Measurements from ENCODE around the gene SMIM12.

SMIM12 gene

DNA sequence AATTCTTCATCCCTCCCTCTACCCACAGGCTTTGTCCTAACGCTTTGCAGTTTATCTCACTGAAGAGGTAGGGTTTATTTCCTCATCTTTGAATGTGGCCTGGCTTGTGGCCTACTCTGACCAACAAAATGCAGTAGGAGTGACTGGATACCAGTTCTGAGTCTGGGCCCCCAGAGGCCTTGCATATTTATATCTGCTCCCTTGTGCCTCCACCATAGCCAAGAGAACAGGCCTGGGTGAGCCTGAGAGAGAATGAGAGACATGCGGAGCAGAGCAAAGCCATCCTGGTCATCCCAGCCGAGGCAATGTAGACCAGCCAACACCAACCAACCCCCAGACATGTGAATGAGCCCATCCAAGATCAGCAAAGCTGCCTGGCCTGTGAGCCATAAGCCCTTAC lies 30.3 kb downstream of the SMIM12 start:
- H2BK12ac ChIP-seq (ENCODE audit: low read length) = no peak overlapping the region
- no peaks in the 10 kb centered on the region for H3K79me1 ChIP-seq (ENCODE audit: low read depth, low read length)
- no peak overlapping the region for H2BK15ac ChIP-seq (ENCODE audit: low read length)
- H3K18ac ChIP-seq (ENCODE audit: low read length) = no peak overlapping the region
- no peak overlapping the region for H3K4me3 ChIP-seq (ENCODE audit: low read length in 2 of 2)
- H3K4ac ChIP-seq (ENCODE audit: low read length) = no peak overlapping the region
- H4K91ac ChIP-seq (ENCODE audit: low read depth, low read length, poor library complexity) = no peak overlapping the region
- H2AFZ ChIP-seq (ENCODE audit: low read length) = no peak overlapping the region
- no peak overlapping the region for H4K8ac ChIP-seq (ENCODE audit: low read depth, low read length)
- no peak overlapping the region for H2BK120ac ChIP-seq (ENCODE audit: low read depth, low read length)
- H2BK5ac ChIP-seq (ENCODE audit: low read length) = no peak overlapping the region
- no peaks in the 10 kb centered on the region for H3K9me3 ChIP-seq (replicated peaks in 1 of 2; ENCODE audit: control insufficient read depth in 2 of 2, insufficient read depth in 1 of 2, low read depth in 1 of 2, low read length in 2 of 2)
- H2AK5ac ChIP-seq (ENCODE audit: low read depth, low read length) = no peak overlapping the region
- no peaks in the 10 kb centered on the region for H3K27me3 ChIP-seq (ENCODE audit: control insufficient read depth in 3 of 3, insufficient read depth in 3 of 3, low read depth in 1 of 3, low read length in 3 of 3)
- no CpG with 5 or more reads among the region's 3 CpGs for WGBS, 2 donors (ENCODE audit: extremely low coverage in 2 of 2, insufficient read length in 2 of 2, insufficient replicate concordance in 1 of 2)
- H3K36me3 ChIP-seq (replicated peaks in 1 of 2; ENCODE audit: control insufficient read depth in 2 of 2, insufficient read depth in 2 of 2, low read length in 2 of 2) = no peaks in the 10 kb centered on the region
- H3K23ac ChIP-seq (ENCODE audit: low read depth, low read length, poor library complexity) = no peak overlapping the region
- no peak overlapping the region for H3K27ac ChIP-seq (replicated peaks; ENCODE audit: low read length)
- no peak overlapping the region for H3K4me2 ChIP-seq (ENCODE audit: insufficient read depth, low read length, poor library complexity, severe bottlenecking)
- peaks cover 2 to 15% of the 10 kb centered on the region in 2 donors for H3K4me1 ChIP-seq (ENCODE audit: control insufficient read depth in 2 of 2, insufficient read depth in 1 of 2, low read depth in 1 of 2, low read length in 2 of 2)
- no peak overlapping the region for H3K9ac ChIP-seq (ENCODE audit: low read depth, low read length, poor library complexity)
- DNase-seq (ENCODE audit: low spot score) = no peak
- H3K14ac ChIP-seq (ENCODE audit: low read length) = no peak overlapping the region

DNA sequence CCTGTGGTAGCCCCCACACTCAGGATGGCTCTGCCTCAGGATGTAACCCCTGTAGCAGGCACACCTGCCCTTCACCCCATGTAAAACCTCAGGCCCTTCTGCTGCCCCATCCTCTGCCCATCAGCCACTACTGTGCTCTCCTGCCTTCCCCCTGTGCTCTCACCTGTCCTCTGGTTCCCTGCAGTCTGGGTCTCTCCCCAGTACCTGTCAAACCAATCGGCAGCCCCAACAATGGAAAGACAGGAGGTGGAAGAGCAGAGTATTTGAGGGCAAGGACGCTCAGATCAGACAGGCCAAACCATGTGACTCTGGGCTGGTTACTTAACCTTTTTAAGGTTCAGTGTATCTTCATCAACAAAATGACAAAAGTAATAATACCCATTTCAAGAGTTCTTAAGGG lies 30.9 kb downstream of the SMIM12 start:
- no CpG with 5 or more reads among the region's 2 CpGs for WGBS, 2 donors (ENCODE audit: extremely low coverage in 2 of 2, insufficient read length in 2 of 2, insufficient replicate concordance in 1 of 2)
- no peak for DNase-seq (ENCODE audit: low spot score)
- H3K9ac ChIP-seq (ENCODE audit: low read depth, low read length, poor library complexity) = no peak overlapping the region

DNA sequence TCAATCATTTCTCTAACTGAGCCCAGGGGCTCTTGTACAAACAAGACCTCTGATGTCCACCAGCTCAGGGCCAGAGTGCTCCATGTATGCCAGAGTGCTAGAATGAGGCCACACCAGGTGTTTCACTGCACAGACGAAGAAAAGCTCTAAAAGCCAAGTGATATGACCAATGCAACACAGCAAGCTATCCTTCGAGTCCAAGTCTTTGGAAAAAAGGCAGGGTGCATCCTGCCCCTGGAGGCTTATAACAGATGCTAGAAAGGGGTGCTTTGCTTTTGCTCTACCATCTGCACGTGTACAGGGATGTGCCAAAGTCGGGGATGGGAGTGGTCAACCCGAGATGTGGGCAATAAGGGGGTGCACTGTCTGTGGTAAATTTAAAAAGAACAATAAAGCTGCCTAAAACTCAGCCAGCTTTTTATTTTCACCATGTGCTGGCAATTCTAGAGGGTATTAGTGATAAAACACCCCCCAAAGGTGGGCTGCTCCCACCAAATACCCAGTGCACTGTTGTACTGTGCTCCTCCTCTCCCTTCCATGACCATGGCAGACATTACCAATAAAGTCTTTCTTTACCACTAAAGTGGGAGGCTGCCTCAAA lies 32.1 kb downstream of the SMIM12 start:
- Histone ChIP-seq H3K36me3 (replicated peaks in 1 of 2; ENCODE audit: control insufficient read depth in 2 of 2, insufficient read depth in 2 of 2, low read length in 2 of 2) (no peaks in the 10 kb centered on the region), H3K9ac (ENCODE audit: low read depth, low read length, poor library complexity) (no peak overlapping the region), H4K8ac (ENCODE audit: low read depth, low read length) (no peak overlapping the region), H3K4ac (ENCODE audit: low read length) (no peak overlapping the region), H3K9me3 (replicated peaks in 1 of 2; ENCODE audit: control insufficient read depth in 2 of 2, insufficient read depth in 1 of 2, low read depth in 1 of 2, low read length in 2 of 2) (peaks cover 0 to 4% of the 10 kb centered on the region in 2 donors), H3K4me3 (ENCODE audit: low read length in 2 of 2) (no peak overlapping the region), H3K27ac (replicated peaks; ENCODE audit: low read length) (no peak overlapping the region), H2BK12ac (ENCODE audit: low read length) (no peak overlapping the region), H3K4me2 (ENCODE audit: insufficient read depth, low read length, poor library complexity, severe bottlenecking) (no peak overlapping the region), H3K14ac (ENCODE audit: low read length) (no peak overlapping the region), H2AK5ac (ENCODE audit: low read depth, low read length) (no peak overlapping the region), H2BK120ac (ENCODE audit: low read depth, low read length) (no peak overlapping the region), H3K79me1 (ENCODE audit: low read depth, low read length) (no peaks in the 10 kb centered on the region), H3K18ac (ENCODE audit: low read length) (no peak overlapping the region), H4K91ac (ENCODE audit: low read depth, low read length, poor library complexity) (no peak overlapping the region), H2BK15ac (ENCODE audit: low read length) (no peak overlapping the region), H3K4me1 (ENCODE audit: control insufficient read depth in 2 of 2, insufficient read depth in 1 of 2, low read depth in 1 of 2, low read length in 2 of 2) (peaks cover 2 to 15% of the 10 kb centered on the region in 2 donors), H3K23ac (ENCODE audit: low read depth, low read length, poor library complexity) (no peak overlapping the region), H3K27me3 (ENCODE audit: control insufficient read depth in 3 of 3, insufficient read depth in 3 of 3, low read depth in 1 of 3, low read length in 3 of 3) (no peaks in the 10 kb centered on the region), H2BK5ac (ENCODE audit: low read length) (no peak overlapping the region), H2AFZ (ENCODE audit: low read length) (no peak overlapping the region)
- DNase-seq (ENCODE audit: low spot score) = no peak
- WGBS, 2 donors (ENCODE audit: extremely low coverage in 2 of 2, insufficient read length in 2 of 2, insufficient replicate concordance in 1 of 2) = no CpG with 5 or more reads among the region's 5 CpGs

More for the DNA sequence above, 30.9 kb downstream of the SMIM12 start:
- Histone ChIP-seq H3K27me3 (ENCODE audit: control insufficient read depth in 3 of 3, insufficient read depth in 3 of 3, low read depth in 1 of 3, low read length in 3 of 3) (no peaks in the 10 kb centered on the region), H4K91ac (ENCODE audit: low read depth, low read length, poor library complexity) (no peak overlapping the region), H3K79me1 (ENCODE audit: low read depth, low read length) (no peaks in the 10 kb centered on the region), H2AK5ac (ENCODE audit: low read depth, low read length) (no peak overlapping the region), H3K18ac (ENCODE audit: low read length) (no peak overlapping the region), H2BK5ac (ENCODE audit: low read length) (no peak overlapping the region), H2BK12ac (ENCODE audit: low read length) (no peak overlapping the region), H3K4me2 (ENCODE audit: insufficient read depth, low read length, poor library complexity, severe bottlenecking) (no peak overlapping the region), H2AFZ (ENCODE audit: low read length) (no peak overlapping the region), H2BK120ac (ENCODE audit: low read depth, low read length) (no peak overlapping the region), H3K9me3 (replicated peaks in 1 of 2; ENCODE audit: control insufficient read depth in 2 of 2, insufficient read depth in 1 of 2, low read depth in 1 of 2, low read length in 2 of 2) (peaks cover 0 to 4% of the 10 kb centered on the region in 2 donors), H2BK15ac (ENCODE audit: low read length) (no peak overlapping the region), H3K27ac (replicated peaks; ENCODE audit: low read length) (no peak overlapping the region), H3K36me3 (replicated peaks in 1 of 2; ENCODE audit: control insufficient read depth in 2 of 2, insufficient read depth in 2 of 2, low read length in 2 of 2) (no peaks in the 10 kb centered on the region), H3K4me1 (ENCODE audit: control insufficient read depth in 2 of 2, insufficient read depth in 1 of 2, low read depth in 1 of 2, low read length in 2 of 2) (peaks cover 2 to 15% of the 10 kb centered on the region in 2 donors), H4K8ac (ENCODE audit: low read depth, low read length) (no peak overlapping the region), H3K4ac (ENCODE audit: low read length) (no peak overlapping the region), H3K14ac (ENCODE audit: low read length) (no peak overlapping the region), H3K4me3 (ENCODE audit: low read length in 2 of 2) (no peak overlapping the region), H3K23ac (ENCODE audit: low read depth, low read length, poor library complexity) (no peak overlapping the region)

DNA sequence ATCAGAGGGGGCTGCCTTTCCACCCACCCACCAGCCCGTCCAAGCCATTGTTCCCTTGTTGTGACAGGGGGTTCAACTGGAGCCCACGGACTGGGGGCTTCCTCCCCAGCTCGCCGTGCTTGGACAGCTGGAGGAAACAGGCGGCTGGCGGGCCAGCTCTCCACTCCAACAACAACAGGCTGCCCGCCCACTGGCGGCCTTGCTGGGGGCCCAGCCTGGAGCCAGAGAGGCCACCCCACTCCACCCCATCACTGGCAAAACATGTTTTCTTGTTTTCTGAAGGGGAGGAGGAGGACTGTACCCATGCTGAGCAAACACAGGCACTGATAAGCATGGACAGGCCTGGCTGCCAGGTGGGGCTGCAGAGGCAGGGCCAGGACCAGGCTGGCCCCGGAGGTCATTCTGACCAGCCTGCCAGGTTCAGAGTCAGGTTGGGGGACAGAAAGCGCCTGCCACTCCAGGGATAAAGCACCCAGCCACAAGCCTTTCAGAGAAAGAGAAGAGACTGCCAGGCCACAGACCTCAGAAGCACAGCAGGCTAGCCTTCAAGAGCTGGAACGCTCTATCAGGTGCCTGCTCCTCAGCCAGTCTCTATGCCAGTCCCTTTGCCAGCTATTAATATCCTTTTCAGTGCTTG lies 34.0 kb downstream of the SMIM12 start:
- Histone ChIP-seq H2AFZ (ENCODE audit: low read length) (peak overlapping the region; percentile 23), H3K9ac (ENCODE audit: low read depth, low read length, poor library complexity) (no peak overlapping the region), H3K4me2 (ENCODE audit: insufficient read depth, low read length, poor library complexity, severe bottlenecking) (no peak overlapping the region), H2BK15ac (ENCODE audit: low read length) (no peak overlapping the region), H2AK5ac (ENCODE audit: low read depth, low read length) (no peak overlapping the region), H4K8ac (ENCODE audit: low read depth, low read length) (no peak overlapping the region), H3K27me3 (ENCODE audit: control insufficient read depth in 3 of 3, insufficient read depth in 3 of 3, low read depth in 1 of 3, low read length in 3 of 3) (no peaks in the 10 kb centered on the region), H3K79me1 (ENCODE audit: low read depth, low read length) (no peaks in the 10 kb centered on the region), H3K9me3 (replicated peaks in 1 of 2; ENCODE audit: control insufficient read depth in 2 of 2, insufficient read depth in 1 of 2, low read depth in 1 of 2, low read length in 2 of 2) (peaks cover 0 to 4% of the 10 kb centered on the region in 2 donors), H2BK12ac (ENCODE audit: low read length) (no peak overlapping the region), H2BK120ac (ENCODE audit: low read depth, low read length) (no peak overlapping the region), H3K18ac (ENCODE audit: low read length) (no peak overlapping the region), H3K14ac (ENCODE audit: low read length) (peak overlapping the region; percentile 10), H3K36me3 (replicated peaks in 1 of 2; ENCODE audit: control insufficient read depth in 2 of 2, insufficient read depth in 2 of 2, low read length in 2 of 2) (no peaks in the 10 kb centered on the region), H3K4me3 (ENCODE audit: low read length in 2 of 2) (no peak overlapping the region), H2BK5ac (ENCODE audit: low read length) (no peak overlapping the region), H3K27ac (replicated peaks; ENCODE audit: low read length) (no peak overlapping the region), H3K23ac (ENCODE audit: low read depth, low read length, poor library complexity) (peak overlapping the region; percentile 7), H3K4ac (ENCODE audit: low read length) (no peak overlapping the region), H4K91ac (ENCODE audit: low read depth, low read length, poor library complexity) (no peak overlapping the region), H3K4me1 (ENCODE audit: control insufficient read depth in 2 of 2, insufficient read depth in 1 of 2, low read depth in 1 of 2, low read length in 2 of 2) (peaks cover 2 to 15% of the 10 kb centered on the region in 2 donors)
- no CpG with 5 or more reads among the region's 11 CpGs for WGBS, 2 donors (ENCODE audit: extremely low coverage in 2 of 2, insufficient read length in 2 of 2, insufficient replicate concordance in 1 of 2)
- no peak for DNase-seq (ENCODE audit: low spot score)

All from neuronal stem cell (in vitro differentiated cells).